ENCODE measurements around the gene WWOX.
"Not testable (repeated sequence)": the region's sequence is repeated elsewhere in the genome, so short reads cannot be mapped to it uniquely, and the experiment has no call there.

The WWOX gene

GRCh38 chr16:78593352-78593751 is 493.9 kb downstream of the WWOX start:
- 0 out of 2 replicates have a peak, but pooled peaks cover 12% of the 10 kb centered on the region for H3K4me1 ChIP-seq (ENCODE audit: control insufficient read depth, insufficient read depth, low read length)
- no peak overlapping the region for H3K4me3 ChIP-seq (ENCODE audit: low read depth, low read length)
- no peaks in the 10 kb centered on the region for H3K36me3 ChIP-seq (ENCODE audit: control insufficient read depth, insufficient read depth, low read length)
- H3K27me3 ChIP-seq (ENCODE audit: control insufficient read depth, insufficient read depth, low read length) = no peaks in the 10 kb centered on the region
- H3K27ac ChIP-seq (ENCODE audit: low read depth, low read length) = no peak overlapping the region
- no peaks in the 10 kb centered on the region for H3K9me3 ChIP-seq (ENCODE audit: control insufficient read depth, insufficient read depth, low read length)
- no peak overlapping the region for H3K9ac ChIP-seq (ENCODE audit: low read depth, low read length)

GRCh38 chr16:78594191-78594590 is 494.7 kb downstream of the WWOX start:
- H3K4me1 ChIP-seq (ENCODE audit: control insufficient read depth, insufficient read depth, low read length) = peaks cover 16% of the 10 kb centered on the region
- no peak overlapping the region for H3K9ac ChIP-seq (ENCODE audit: low read depth, low read length)
- no peak overlapping the region for H3K27ac ChIP-seq (ENCODE audit: low read depth, low read length)
- H3K27me3 ChIP-seq (ENCODE audit: control insufficient read depth, insufficient read depth, low read length) = no peaks in the 10 kb centered on the region
- H3K36me3 ChIP-seq (ENCODE audit: control insufficient read depth, insufficient read depth, low read length) = no peaks in the 10 kb centered on the region
- H3K4me3 ChIP-seq (ENCODE audit: low read depth, low read length) = no peak overlapping the region
- H3K9me3 ChIP-seq (ENCODE audit: control insufficient read depth, insufficient read depth, low read length) = no peaks in the 10 kb centered on the region

- no peak overlapping the region for H3K4me3 ChIP-seq (ENCODE audit: low read depth, low read length)
- no peaks in the 10 kb centered on the region for H3K36me3 ChIP-seq (ENCODE audit: control insufficient read depth, insufficient read depth, low read length)
- no peak overlapping the region for H3K9ac ChIP-seq (ENCODE audit: low read depth, low read length)
- H3K27ac ChIP-seq (ENCODE audit: low read depth, low read length) = no peak overlapping the region
- peaks cover 18% of the 10 kb centered on the region for H3K4me1 ChIP-seq (ENCODE audit: control insufficient read depth, insufficient read depth, low read length)
- H3K9me3 ChIP-seq (ENCODE audit: control insufficient read depth, insufficient read depth, low read length) = no peaks in the 10 kb centered on the region
- H3K27me3 ChIP-seq (ENCODE audit: control insufficient read depth, insufficient read depth, low read length) = no peaks in the 10 kb centered on the region
Observed at GRCh38 chr16:78596348-78596995, 497.0 kb downstream of the WWOX start.

- H3K9ac ChIP-seq (ENCODE audit: low read depth, low read length) = no peak overlapping the region
- no peak overlapping the region for H3K4me3 ChIP-seq (ENCODE audit: low read depth, low read length)
- H3K9me3 ChIP-seq (ENCODE audit: control insufficient read depth, insufficient read depth, low read length) = no peaks in the 10 kb centered on the region
- H3K36me3 ChIP-seq (ENCODE audit: control insufficient read depth, insufficient read depth, low read length) = no peaks in the 10 kb centered on the region
- H3K4me1 ChIP-seq (ENCODE audit: control insufficient read depth, insufficient read depth, low read length) = peaks cover 23% of the 10 kb centered on the region
- no peaks in the 10 kb centered on the region for H3K27me3 ChIP-seq (ENCODE audit: control insufficient read depth, insufficient read depth, low read length)
- no peak overlapping the region for H3K27ac ChIP-seq (ENCODE audit: low read depth, low read length)
Observed at GRCh38 chr16:78596996-78597422, 497.6 kb downstream of the WWOX start.

GRCh38 chr16:78597809-78598570 is 498.5 kb downstream of the WWOX start:
- H3K36me3 ChIP-seq (ENCODE audit: control insufficient read depth, insufficient read depth, low read length) = no peaks in the 10 kb centered on the region
- H3K4me1 ChIP-seq (ENCODE audit: control insufficient read depth, insufficient read depth, low read length) = peaks cover 23% of the 10 kb centered on the region
- H3K9ac ChIP-seq (ENCODE audit: low read depth, low read length) = no peak overlapping the region
- no peaks in the 10 kb centered on the region for H3K9me3 ChIP-seq (ENCODE audit: control insufficient read depth, insufficient read depth, low read length)
- H3K27ac ChIP-seq (ENCODE audit: low read depth, low read length) = no peak overlapping the region
- H3K27me3 ChIP-seq (ENCODE audit: control insufficient read depth, insufficient read depth, low read length) = no peaks in the 10 kb centered on the region
- no peak overlapping the region for H3K4me3 ChIP-seq (ENCODE audit: low read depth, low read length)

- Histone ChIP-seq H3K4me3 (ENCODE audit: low read depth, low read length) (no peak overlapping the region), H3K9me3 (ENCODE audit: control insufficient read depth, insufficient read depth, low read length) (no peaks in the 10 kb centered on the region), H3K36me3 (ENCODE audit: control insufficient read depth, insufficient read depth, low read length) (no peaks in the 10 kb centered on the region)
Observed at GRCh38 chr16:78599271-78599670, 499.8 kb downstream of the WWOX start.

GRCh38 chr16:78604423-78605062 is 505.1 kb downstream of the WWOX start:
- H3K4me3 ChIP-seq (ENCODE audit: low read depth, low read length); H3K9ac ChIP-seq (ENCODE audit: low read depth, low read length); H3K9me3 ChIP-seq (ENCODE audit: control insufficient read depth, insufficient read depth, low read length); H3K27me3 ChIP-seq (ENCODE audit: control insufficient read depth, insufficient read depth, low read length); H3K36me3 ChIP-seq (ENCODE audit: control insufficient read depth, insufficient read depth, low read length): not testable (repeated sequence)
- Histone ChIP-seq H3K4me1 (ENCODE audit: control insufficient read depth, insufficient read depth, low read length) (peaks cover 51% of the 10 kb centered on the region), H3K27ac (ENCODE audit: low read depth, low read length) (peak overlapping the region; percentile 59)

More at GRCh38 chr16:78599271-78599670, 499.8 kb downstream of the WWOX start:
- Histone ChIP-seq H3K27me3 (ENCODE audit: control insufficient read depth, insufficient read depth, low read length) (no peaks in the 10 kb centered on the region), H3K9ac (ENCODE audit: low read depth, low read length) (no peak overlapping the region), H3K27ac (ENCODE audit: low read depth, low read length) (no peak overlapping the region), H3K4me1 (ENCODE audit: control insufficient read depth, insufficient read depth, low read length) (peaks cover 17% of the 10 kb centered on the region)

- H3K9ac ChIP-seq (ENCODE audit: low read depth, low read length) = peak overlapping the region; percentile 25; the same call in 1 of the 2 replicates
- peaks cover 60% of the 10 kb centered on the region for H3K4me1 ChIP-seq (ENCODE audit: control insufficient read depth, insufficient read depth, low read length)
- H3K27ac ChIP-seq (ENCODE audit: low read depth, low read length) = peak overlapping the region; percentile 59
- H3K36me3 ChIP-seq (ENCODE audit: control insufficient read depth, insufficient read depth, low read length) = no peaks in the 10 kb centered on the region
- H3K4me3 ChIP-seq (ENCODE audit: low read depth, low read length) = no peak overlapping the region
- no peaks in the 10 kb centered on the region for H3K9me3 ChIP-seq (ENCODE audit: control insufficient read depth, insufficient read depth, low read length)
- no peaks in the 10 kb centered on the region for H3K27me3 ChIP-seq (ENCODE audit: control insufficient read depth, insufficient read depth, low read length)
Observed at GRCh38 chr16:78605548-78606101, 506.2 kb downstream of the WWOX start.

- Histone ChIP-seq H3K9me3 (ENCODE audit: control insufficient read depth, insufficient read depth, low read length) (no peaks in the 10 kb centered on the region), H3K4me3 (ENCODE audit: low read depth, low read length) (no peak overlapping the region), H3K27me3 (ENCODE audit: control insufficient read depth, insufficient read depth, low read length) (no peaks in the 10 kb centered on the region), H3K36me3 (ENCODE audit: control insufficient read depth, insufficient read depth, low read length) (no peaks in the 10 kb centered on the region), H3K9ac (ENCODE audit: low read depth, low read length) (no peak overlapping the region), H3K27ac (ENCODE audit: low read depth, low read length) (peak overlapping the region; percentile 47), H3K4me1 (ENCODE audit: control insufficient read depth, insufficient read depth, low read length) (peaks cover 58% of the 10 kb centered on the region)
Observed at GRCh38 chr16:78606545-78606944, 507.1 kb downstream of the WWOX start.

GRCh38 chr16:78607022-78607421 is 507.6 kb downstream of the WWOX start:
- H3K27ac ChIP-seq (ENCODE audit: low read depth, low read length) = peak overlapping the region; percentile 47
- H3K4me1 ChIP-seq (ENCODE audit: control insufficient read depth, insufficient read depth, low read length) = peaks cover 54% of the 10 kb centered on the region
- H3K27me3 ChIP-seq (ENCODE audit: control insufficient read depth, insufficient read depth, low read length) = no peaks in the 10 kb centered on the region

GRCh38 chr16:78607465-78607864 is 508.0 kb downstream of the WWOX start:
- H3K9me3 ChIP-seq (ENCODE audit: control insufficient read depth, insufficient read depth, low read length) = no peaks in the 10 kb centered on the region
- peaks cover 54% of the 10 kb centered on the region for H3K4me1 ChIP-seq (ENCODE audit: control insufficient read depth, insufficient read depth, low read length)
- H3K9ac ChIP-seq (ENCODE audit: low read depth, low read length) = no peak overlapping the region

More at GRCh38 chr16:78607022-78607421, 507.6 kb downstream of the WWOX start:
- H3K9me3 ChIP-seq (ENCODE audit: control insufficient read depth, insufficient read depth, low read length) = no peaks in the 10 kb centered on the region
- no peaks in the 10 kb centered on the region for H3K36me3 ChIP-seq (ENCODE audit: control insufficient read depth, insufficient read depth, low read length)
- no peak overlapping the region for H3K4me3 ChIP-seq (ENCODE audit: low read depth, low read length)
- H3K9ac ChIP-seq (ENCODE audit: low read depth, low read length) = no peak overlapping the region

More at GRCh38 chr16:78607465-78607864, 508.0 kb downstream of the WWOX start:
- Histone ChIP-seq H3K27ac (ENCODE audit: low read depth, low read length) (no peak overlapping the region), H3K4me3 (ENCODE audit: low read depth, low read length) (no peak overlapping the region), H3K27me3 (ENCODE audit: control insufficient read depth, insufficient read depth, low read length) (no peaks in the 10 kb centered on the region), H3K36me3 (ENCODE audit: control insufficient read depth, insufficient read depth, low read length) (no peaks in the 10 kb centered on the region)
